Ascending aorta (tissue), 2 donors: Measurements from ENCODE around the gene PCDHA3. TPM values are rescaled to one million over a fixed set of nuclear protein-coding genes. Genes with fewer than 3 reads are reported as not detected.
A peak's percentile ranks its signal among the peaks of the same experiment; 100 is the strongest.
"Not testable (repeated sequence)": the region's sequence is repeated elsewhere in the genome, so short reads cannot be mapped to it uniquely, and the experiment has no call there.

Experiments used
- DNase-seq, 2 donors: peaks; one replicate each; pipeline ENCODE4 v3.0.0-alpha.2; 2019; ENCODE audit warnings: low spot score in 2 of 2
- H3K27ac ChIP-seq, 2 donors: fragments of 200-600 bp; sonication (generic); one replicate each; pipeline ENCODE4 v1.5.1; 2016 to 2017; ENCODE audit warnings: mild to moderate bottlenecking in 1 of 2
- H3K27me3 ChIP-seq: fragments of 200-600 bp; sonication (generic); one replicate; pipeline ENCODE4 v1.5.1; 2017
- H3K36me3 ChIP-seq, 2 donors: fragments of 200-600 bp; sonication (generic); one replicate each; pipeline ENCODE4 v1.5.1; 2016
- H3K4me1 ChIP-seq, 2 donors: fragments of 200-600 bp; sonication (generic); one replicate each; pipeline ENCODE4 v1.5.1; 2016 to 2017; ENCODE audit warnings: mild to moderate bottlenecking in 1 of 2
- H3K4me3 ChIP-seq, 2 donors: fragments of 200-600 bp; sonication (generic); one replicate each; pipeline ENCODE4 v1.5.1; 2016 to 2017; ENCODE audit warnings: mild to moderate bottlenecking in 1 of 2
- H3K9me3 ChIP-seq, 2 donors: fragments of 200-600 bp; sonication (generic); one replicate each; pipeline ENCODE4 v1.5.1; 2016
- intact Hi-C: fragments of 100-400 bp; cut with DNase I; formaldehyde crosslinking; loops from one replicate; pipeline ENCODE4 v1.15.1; 2023
- total RNA-seq: library from RNA; depleted of rRNA; stranded (reverse); fragments of >200 nt; gene quantifications from one replicate; pipeline ENCODE4 v1.1.0, GENCODE V29; 2016
- TF ChIP-seq, protein P1 (sequence below), 3 experiments: fragments of 200-600 bp in 2 of 3; fragments of 450-650 bp in 1 of 3; sonication (generic) in 2 of 3; IDR thresholded peaks; one replicate each; pipeline ENCODE4 v1.5.1; 2016 to 2019; ENCODE audit warnings: antibody characterized with exemption in 3 of 3, mild to moderate bottlenecking in 1 of 3, moderate library complexity in 1 of 3

The PCDHA3 gene
- total RNA-seq, 1 donor from 2014 or later, result not detected

DNA sequence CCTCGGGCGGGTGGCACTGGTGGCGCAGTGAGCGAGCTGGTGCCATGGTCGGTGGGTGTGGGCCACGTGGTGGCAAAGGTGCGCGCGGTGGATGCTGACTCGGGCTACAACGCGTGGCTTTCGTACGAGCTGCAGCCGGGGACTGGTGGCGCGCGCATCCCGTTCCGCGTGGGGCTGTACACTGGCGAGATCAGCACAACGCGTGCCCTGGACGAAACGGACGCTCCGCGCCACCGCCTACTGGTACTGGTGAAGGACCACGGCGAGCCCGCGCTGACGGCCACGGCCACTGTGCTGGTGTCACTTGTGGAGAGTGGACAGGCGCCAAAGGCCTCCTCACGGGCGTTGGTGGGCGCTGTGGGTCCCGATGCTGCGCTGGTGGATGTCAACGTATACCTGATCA is 8.0 kb downstream of the PCDHA3 start:
- H3K27ac ChIP-seq, result no peak overlapping the region
- H3K9me3 ChIP-seq, result peaks cover 10 to 28% of the 10 kb centered on the region in 2 donors
- intact Hi-C loops, result no loop called here
- no peak overlapping the region for H3K4me3 ChIP-seq
- no peaks in the 10 kb centered on the region for H3K4me1 ChIP-seq
- no peak for DNase-seq
- H3K27me3 ChIP-seq, result no peaks in the 10 kb centered on the region
- TF ChIP-seq, protein P1, sequence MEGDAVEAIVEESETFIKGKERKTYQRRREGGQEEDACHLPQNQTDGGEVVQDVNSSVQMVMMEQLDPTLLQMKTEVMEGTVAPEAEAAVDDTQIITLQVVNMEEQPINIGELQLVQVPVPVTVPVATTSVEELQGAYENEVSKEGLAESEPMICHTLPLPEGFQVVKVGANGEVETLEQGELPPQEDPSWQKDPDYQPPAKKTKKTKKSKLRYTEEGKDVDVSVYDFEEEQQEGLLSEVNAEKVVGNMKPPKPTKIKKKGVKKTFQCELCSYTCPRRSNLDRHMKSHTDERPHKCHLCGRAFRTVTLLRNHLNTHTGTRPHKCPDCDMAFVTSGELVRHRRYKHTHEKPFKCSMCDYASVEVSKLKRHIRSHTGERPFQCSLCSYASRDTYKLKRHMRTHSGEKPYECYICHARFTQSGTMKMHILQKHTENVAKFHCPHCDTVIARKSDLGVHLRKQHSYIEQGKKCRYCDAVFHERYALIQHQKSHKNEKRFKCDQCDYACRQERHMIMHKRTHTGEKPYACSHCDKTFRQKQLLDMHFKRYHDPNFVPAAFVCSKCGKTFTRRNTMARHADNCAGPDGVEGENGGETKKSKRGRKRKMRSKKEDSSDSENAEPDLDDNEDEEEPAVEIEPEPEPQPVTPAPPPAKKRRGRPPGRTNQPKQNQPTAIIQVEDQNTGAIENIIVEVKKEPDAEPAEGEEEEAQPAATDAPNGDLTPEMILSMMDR (IDR thresholded peaks at IDR 0.05), result no peak
- H3K36me3 ChIP-seq, result no peaks in the 10 kb centered on the region

DNA sequence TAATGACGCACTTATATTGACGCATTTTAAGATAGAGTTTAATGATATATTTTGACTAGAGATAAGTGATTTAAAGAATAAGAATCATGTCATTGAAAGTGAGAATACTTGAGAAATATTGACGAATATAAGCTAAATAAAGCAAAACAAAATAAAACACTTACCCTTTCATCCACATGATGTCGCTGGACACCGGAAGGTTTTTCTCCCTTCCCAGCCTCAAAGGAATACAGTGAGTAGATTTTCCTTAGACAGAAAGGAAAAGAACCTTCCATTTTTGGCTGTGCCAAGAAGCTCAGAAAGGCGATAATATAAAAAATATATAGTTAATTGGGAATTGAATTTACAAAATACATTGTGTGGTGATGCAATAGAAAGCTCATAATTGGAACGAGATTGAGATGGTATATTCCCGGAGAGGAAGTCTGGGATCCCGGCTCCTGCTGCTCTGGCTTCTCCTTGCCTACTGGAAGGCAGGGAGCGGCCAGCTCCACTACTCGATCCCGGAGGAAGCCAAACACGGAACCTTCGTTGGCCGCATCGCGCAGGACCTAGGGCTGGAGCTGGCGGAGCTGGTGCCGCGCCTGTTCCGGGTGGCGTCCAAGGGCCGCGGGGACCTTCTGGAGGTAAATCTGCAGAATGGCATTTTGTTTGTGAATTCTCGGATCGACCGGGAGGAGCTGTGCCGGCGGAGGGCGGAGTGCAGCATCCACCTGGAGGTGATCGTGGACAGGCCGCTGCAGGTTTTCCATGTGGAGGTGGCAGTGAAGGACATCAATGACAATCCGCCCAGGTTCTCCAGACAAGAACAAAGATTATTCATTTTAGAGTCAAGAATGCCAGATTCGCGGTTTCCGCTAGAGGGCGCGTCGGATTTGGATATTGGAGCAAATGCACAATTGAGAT is 20.8 kb downstream of the PCDHA3 start, which contains the start of gene PCDHA5:
PCDHA5 (plus strand) TSS at position 239 of the 906 bp plus-strand sequence.
- TF ChIP-seq, protein P1 (IDR thresholded peaks at IDR 0.05), result no peak
- H3K4me3 ChIP-seq, result peak within 1 kb of the TSS in 1 of 2 donors; percentile 8
- no peaks in the 10 kb centered on the region for H3K27me3 ChIP-seq
- no peaks in the 10 kb centered on the region for H3K4me1 ChIP-seq
- DNase-seq, result no peak
- H3K36me3 ChIP-seq, result no peaks in the 10 kb centered on the region
- intact Hi-C loops, result no loop called here
- peaks cover 12 to 42% of the 10 kb centered on the region in 2 donors for H3K9me3 ChIP-seq
- no peak within 1 kb of the TSS for H3K27ac ChIP-seq

DNA sequence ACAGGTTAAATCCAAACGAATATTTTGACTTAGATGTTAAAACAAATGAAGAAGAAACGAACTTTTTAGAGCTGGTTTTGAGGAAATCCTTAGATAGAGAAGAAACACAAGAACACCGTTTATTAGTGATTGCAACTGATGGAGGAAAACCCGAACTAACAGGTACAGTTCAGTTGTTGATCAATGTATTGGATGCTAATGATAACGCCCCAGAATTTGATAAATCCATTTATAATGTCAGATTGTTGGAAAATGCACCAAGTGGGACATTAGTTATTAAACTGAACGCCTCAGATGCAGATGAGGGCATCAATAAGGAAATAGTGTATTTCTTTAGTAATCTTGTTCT is 21.4 kb downstream of the PCDHA3 start:
- H3K9me3 ChIP-seq, result peaks cover 10 to 40% of the 10 kb centered on the region in 2 donors
- TF ChIP-seq, protein P1 (IDR thresholded peaks at IDR 0.05), result no peak
- H3K4me1 ChIP-seq, result no peaks in the 10 kb centered on the region
- H3K4me3 ChIP-seq, result no peak overlapping the region
- no peaks in the 10 kb centered on the region for H3K27me3 ChIP-seq
- DNase-seq, result no peak
- H3K27ac ChIP-seq, result no peak overlapping the region
- intact Hi-C loops, result no loop called here
- no peaks in the 10 kb centered on the region for H3K36me3 ChIP-seq

DNA sequence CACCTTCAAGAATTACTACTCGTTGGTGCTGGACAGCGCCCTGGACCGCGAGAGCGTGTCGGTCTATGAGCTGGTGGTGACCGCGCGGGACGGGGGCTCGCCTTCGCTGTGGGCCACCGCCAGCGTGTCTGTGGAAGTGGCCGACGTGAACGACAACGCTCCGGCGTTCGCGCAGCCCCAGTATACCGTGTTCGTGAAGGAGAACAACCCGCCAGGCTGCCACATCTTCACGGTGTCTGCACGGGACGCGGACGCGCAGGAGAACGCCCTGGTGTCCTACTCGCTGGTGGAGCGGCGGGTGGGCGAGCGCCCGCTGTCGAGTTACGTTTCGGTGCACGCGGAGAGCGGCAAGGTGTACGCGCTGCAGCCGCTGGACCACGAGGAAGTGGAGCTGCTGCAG is 22.1 kb downstream of the PCDHA3 start:
- H3K4me3 ChIP-seq, H3K36me3 ChIP-seq, H3K27me3 ChIP-seq, H3K27ac ChIP-seq, H3K4me1 ChIP-seq, DNase-seq, intact Hi-C loops: not testable (repeated sequence)
- peaks cover 12 to 40% of the 10 kb centered on the region in 2 donors for H3K9me3 ChIP-seq

DNA sequence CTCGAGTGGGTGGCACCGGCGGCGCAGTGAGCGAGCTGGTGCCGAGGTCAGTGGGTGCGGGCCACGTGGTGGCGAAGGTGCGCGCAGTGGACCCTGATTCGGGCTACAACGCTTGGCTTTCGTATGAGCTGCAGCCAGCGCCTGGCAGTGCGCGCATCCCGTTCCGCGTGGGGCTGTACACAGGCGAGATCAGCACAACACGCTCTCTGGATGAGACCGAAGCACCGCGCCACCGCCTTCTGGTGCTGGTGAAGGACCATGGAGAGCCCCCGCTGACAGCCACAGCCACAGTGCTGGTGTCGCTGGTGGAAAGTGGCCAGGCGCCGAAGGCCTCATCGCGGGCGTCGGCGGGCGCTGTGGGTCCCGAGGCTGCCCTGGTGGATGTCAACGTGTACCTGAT is 22.6 kb downstream of the PCDHA3 start:
- Histone ChIP-seq H3K4me1 (no peaks in the 10 kb centered on the region), H3K36me3 (no peaks in the 10 kb centered on the region), H3K27me3 (no peaks in the 10 kb centered on the region), H3K4me3 (no peak overlapping the region), H3K9me3 (peaks cover 17 to 43% of the 10 kb centered on the region in 2 donors), H3K27ac (no peak overlapping the region)
- TF ChIP-seq, protein P1 (IDR thresholded peaks at IDR 0.05), result no peak
- no peak for DNase-seq
- intact Hi-C loops, result no loop called here

DNA sequence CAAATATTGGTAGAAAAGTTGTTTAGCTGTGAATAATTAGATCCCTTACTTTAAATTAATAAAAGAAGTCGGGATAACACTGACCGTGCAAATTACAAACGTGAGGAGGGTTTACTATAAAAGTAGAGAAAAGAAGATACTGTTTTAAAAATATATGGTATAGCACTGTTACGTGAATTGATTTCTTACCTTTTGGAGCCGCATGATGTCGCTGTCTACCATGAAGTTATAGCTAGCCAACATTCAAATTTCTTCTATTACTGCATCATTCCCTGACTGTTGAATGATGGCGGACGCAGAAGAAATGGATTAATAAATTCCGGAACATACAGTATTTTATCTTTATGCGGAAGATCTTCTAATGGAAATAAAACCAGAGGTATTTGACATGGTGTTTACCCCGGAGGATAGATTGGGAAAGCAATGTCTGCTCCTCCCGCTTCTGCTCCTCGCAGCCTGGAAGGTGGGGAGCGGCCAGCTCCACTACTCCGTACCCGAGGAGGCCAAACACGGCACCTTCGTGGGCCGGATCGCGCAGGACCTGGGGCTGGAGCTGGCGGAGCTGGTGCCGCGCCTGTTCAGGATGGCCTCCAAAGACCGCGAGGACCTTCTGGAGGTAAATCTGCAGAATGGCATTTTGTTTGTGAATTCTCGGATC is 27.0 kb downstream of the PCDHA3 start, which contains the start of gene PCDHA6:
PCDHA6 (plus strand) TSS at position 257 of the 658 bp plus-strand sequence; CDS start at position 389, 132 bp downstream.
- DNase-seq, result no peak
- Histone ChIP-seq H3K27ac (no peak within 1 kb of the TSS), H3K36me3 (no peaks in the 10 kb centered on the region), H3K9me3 (peaks cover 12 to 50% of the 10 kb centered on the region in 2 donors), H3K4me3 (peak within 1 kb of the TSS in 1 of 2 donors; percentile 22), H3K4me1 (no peaks in the 10 kb centered on the region), H3K27me3 (no peaks in the 10 kb centered on the region)
- TF ChIP-seq, protein P1 (IDR thresholded peaks at IDR 0.05), result peak in 1 of 3 experiments; percentile 6
- intact Hi-C loops, result no loop called here
